Measurements from ENCODE around the gene AATK.

The AATK gene

DNA sequence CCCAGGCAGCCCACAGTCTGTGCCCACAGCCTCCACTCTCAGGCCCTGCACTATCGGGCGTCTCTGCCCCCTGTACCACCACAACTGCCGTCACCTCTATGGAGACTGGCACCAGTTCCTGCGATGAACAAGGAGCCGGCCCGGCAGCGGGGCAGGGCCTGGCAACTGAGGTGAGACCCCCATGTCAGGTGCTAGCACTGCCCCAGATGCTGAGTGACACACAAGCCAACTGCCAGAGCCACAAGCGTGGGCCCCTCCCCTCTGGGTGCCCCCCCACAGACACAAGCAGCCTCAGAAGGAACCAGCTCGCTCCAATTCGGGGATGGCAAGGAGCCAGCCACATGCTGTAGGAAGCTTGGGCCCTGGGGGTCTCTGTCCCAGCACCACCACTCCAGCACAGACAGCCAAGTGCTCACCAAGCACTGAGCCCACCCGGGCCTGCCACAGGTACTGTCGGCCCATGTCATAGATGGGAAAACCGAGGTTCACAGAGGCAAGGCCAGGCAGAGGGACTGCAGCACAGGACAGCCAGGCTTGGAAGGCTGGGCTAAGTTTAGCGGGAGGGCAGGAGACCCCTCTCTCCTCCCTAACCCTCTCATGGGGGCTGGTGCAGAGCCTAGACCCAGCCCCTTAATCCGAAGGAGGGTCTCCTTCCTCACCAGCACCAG is 2.2 kb downstream of the AATK start:
- no peaks in the 10 kb centered on the region for H3K36me3 ChIP-seq (ENCODE audit: insufficient read depth, low read length)
- H3K4me3 ChIP-seq (ENCODE audit: low read depth in 1 of 2, low read length in 2 of 2): no peak overlapping the region
- no peaks in the 10 kb centered on the region for H3K4me1 ChIP-seq (ENCODE audit: insufficient read depth, low read length)

GRCh38 chr17:81163051-81163695 is 2.8 kb downstream of the AATK start:
- H3K36me3 ChIP-seq (ENCODE audit: insufficient read depth, low read length): no peaks in the 10 kb centered on the region
- no peak overlapping the region for H3K9ac ChIP-seq (ENCODE audit: low read length)
- H3K27me3 ChIP-seq (ENCODE audit: control insufficient read depth in 1 of 2, insufficient read depth in 2 of 2, low read length in 2 of 2): peaks cover 0 to 25% of the 10 kb centered on the region in 2 donors
- H3K27ac ChIP-seq (ENCODE audit: low read depth, low read length): no peak overlapping the region
- H3K4me3 ChIP-seq (ENCODE audit: low read depth in 1 of 2, low read length in 2 of 2): no peak overlapping the region
- H3K4me1 ChIP-seq (ENCODE audit: insufficient read depth, low read length): no peaks in the 10 kb centered on the region
- no peaks in the 10 kb centered on the region for H3K9me3 ChIP-seq (ENCODE audit: low read length)

More for the DNA sequence above, 2.2 kb downstream of the AATK start:
- no peaks in the 10 kb centered on the region for H3K9me3 ChIP-seq (ENCODE audit: low read length)
- no peak overlapping the region for H3K27ac ChIP-seq (ENCODE audit: low read depth, low read length)
- H3K9ac ChIP-seq (ENCODE audit: low read length): no peak overlapping the region
- H3K27me3 ChIP-seq (ENCODE audit: control insufficient read depth in 1 of 2, insufficient read depth in 2 of 2, low read length in 2 of 2): peaks cover 0 to 25% of the 10 kb centered on the region in 2 donors

DNA sequence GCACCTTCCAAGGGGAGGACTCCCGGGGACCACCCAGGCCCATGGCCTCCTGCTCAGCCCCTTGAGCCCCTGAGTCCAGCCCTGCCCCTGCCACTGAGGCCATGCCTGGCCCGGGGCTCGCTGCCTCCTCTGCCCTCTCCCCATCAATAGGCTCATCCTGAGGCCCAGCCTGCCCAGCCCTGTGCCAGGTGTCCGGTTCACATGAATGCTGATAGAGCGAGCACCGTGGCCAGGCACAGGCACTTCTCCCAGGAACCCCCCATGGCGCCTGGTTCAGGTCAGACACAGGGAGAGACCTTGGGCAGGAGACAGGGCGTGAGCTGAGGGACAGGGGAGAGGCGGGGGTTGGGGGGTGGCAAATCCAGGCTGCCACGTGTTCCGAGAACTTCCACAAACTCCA is 3.5 kb downstream of the AATK start:
- Histone ChIP-seq H3K4me1 (ENCODE audit: insufficient read depth, low read length) (no peaks in the 10 kb centered on the region), H3K27ac (ENCODE audit: low read depth, low read length) (no peak overlapping the region), H3K36me3 (ENCODE audit: insufficient read depth, low read length) (no peaks in the 10 kb centered on the region), H3K27me3 (ENCODE audit: control insufficient read depth in 1 of 2, insufficient read depth in 2 of 2, low read length in 2 of 2) (peaks cover 0 to 20% of the 10 kb centered on the region in 2 donors), H3K4me3 (ENCODE audit: low read depth in 1 of 2, low read length in 2 of 2) (no peak overlapping the region), H3K9ac (ENCODE audit: low read length) (no peak overlapping the region), H3K9me3 (ENCODE audit: low read length) (no peaks in the 10 kb centered on the region)

- no peaks in the 10 kb centered on the region for H3K9me3 ChIP-seq (ENCODE audit: low read length)
- no peak overlapping the region for H3K4me3 ChIP-seq (ENCODE audit: low read depth in 1 of 2, low read length in 2 of 2)
- peaks cover 0 to 15% of the 10 kb centered on the region in 2 donors for H3K27me3 ChIP-seq (ENCODE audit: control insufficient read depth in 1 of 2, insufficient read depth in 2 of 2, low read length in 2 of 2)
- no peaks in the 10 kb centered on the region for H3K4me1 ChIP-seq (ENCODE audit: insufficient read depth, low read length)
- no peak overlapping the region for H3K9ac ChIP-seq (ENCODE audit: low read length)
- H3K36me3 ChIP-seq (ENCODE audit: insufficient read depth, low read length): no peaks in the 10 kb centered on the region
- no peak overlapping the region for H3K27ac ChIP-seq (ENCODE audit: low read depth, low read length)
Observed at GRCh38 chr17:81161972-81162371, 4.0 kb downstream of the AATK start.

- Histone ChIP-seq H3K9me3 (ENCODE audit: low read length) (no peaks in the 10 kb centered on the region), H3K27ac (ENCODE audit: low read depth, low read length) (no peak overlapping the region), H3K27me3 (ENCODE audit: control insufficient read depth in 1 of 2, insufficient read depth in 2 of 2, low read length in 2 of 2) (peaks cover 0 to 11% of the 10 kb centered on the region in 2 donors), H3K4me1 (ENCODE audit: insufficient read depth, low read length) (no peaks in the 10 kb centered on the region), H3K36me3 (ENCODE audit: insufficient read depth, low read length) (no peaks in the 10 kb centered on the region), H3K9ac (ENCODE audit: low read length) (no peak overlapping the region), H3K4me3 (ENCODE audit: low read depth in 1 of 2, low read length in 2 of 2) (no peak overlapping the region)
Observed at GRCh38 chr17:81161536-81161935, 4.5 kb downstream of the AATK start.

- no peak overlapping the region for H3K4me3 ChIP-seq (ENCODE audit: low read depth in 1 of 2, low read length in 2 of 2)
- H3K27me3 ChIP-seq (ENCODE audit: control insufficient read depth in 1 of 2, insufficient read depth in 2 of 2, low read length in 2 of 2): peaks cover 0 to 10% of the 10 kb centered on the region in 2 donors
- no peak overlapping the region for H3K9ac ChIP-seq (ENCODE audit: low read length)
- no peaks in the 10 kb centered on the region for H3K9me3 ChIP-seq (ENCODE audit: low read length)
- no peak overlapping the region for H3K27ac ChIP-seq (ENCODE audit: low read depth, low read length)
- no peaks in the 10 kb centered on the region for H3K4me1 ChIP-seq (ENCODE audit: insufficient read depth, low read length)
- H3K36me3 ChIP-seq (ENCODE audit: insufficient read depth, low read length): no peaks in the 10 kb centered on the region
Observed at GRCh38 chr17:81160747-81161453, 5.1 kb downstream of the AATK start.

DNA sequence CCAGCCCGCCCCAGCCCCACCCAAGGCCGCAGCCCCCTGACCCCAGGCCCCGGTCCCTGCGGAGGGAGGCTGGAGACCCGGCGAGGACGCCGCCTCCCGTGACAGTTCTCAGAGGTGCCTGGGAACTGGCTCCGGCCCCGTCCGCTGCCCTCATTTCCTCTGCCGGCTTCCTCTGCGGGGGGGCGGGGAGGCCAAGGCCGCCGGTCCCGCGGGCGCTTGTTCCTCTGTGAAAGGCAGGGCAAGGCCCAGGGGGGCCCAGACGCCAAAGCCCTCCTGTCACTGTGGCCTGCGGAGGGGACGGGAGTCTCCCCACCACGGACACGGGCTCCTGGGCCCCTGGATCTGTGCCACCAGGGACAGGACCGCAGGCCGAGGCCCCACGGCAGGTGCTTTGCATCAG is 5.7 kb downstream of the AATK start:
- no peak overlapping the region for H3K27ac ChIP-seq (ENCODE audit: low read depth, low read length)
- no peaks in the 10 kb centered on the region for H3K36me3 ChIP-seq (ENCODE audit: insufficient read depth, low read length)
- H3K9ac ChIP-seq (ENCODE audit: low read length): no peak overlapping the region
- no peaks in the 10 kb centered on the region for H3K4me1 ChIP-seq (ENCODE audit: insufficient read depth, low read length)
- peaks cover 0 to 5% of the 10 kb centered on the region in 2 donors for H3K27me3 ChIP-seq (ENCODE audit: control insufficient read depth in 1 of 2, insufficient read depth in 2 of 2, low read length in 2 of 2)
- H3K9me3 ChIP-seq (ENCODE audit: low read length): no peaks in the 10 kb centered on the region
- no peak overlapping the region for H3K4me3 ChIP-seq (ENCODE audit: low read depth in 1 of 2, low read length in 2 of 2)

- peaks cover 0 to 4% of the 10 kb centered on the region in 2 donors for H3K27me3 ChIP-seq (ENCODE audit: control insufficient read depth in 1 of 2, insufficient read depth in 2 of 2, low read length in 2 of 2)
- no peaks in the 10 kb centered on the region for H3K9me3 ChIP-seq (ENCODE audit: low read length)
- H3K4me3 ChIP-seq (ENCODE audit: low read depth in 1 of 2, low read length in 2 of 2): no peak overlapping the region
- no peak overlapping the region for H3K27ac ChIP-seq (ENCODE audit: low read depth, low read length)
- H3K4me1 ChIP-seq (ENCODE audit: insufficient read depth, low read length): no peaks in the 10 kb centered on the region
- H3K9ac ChIP-seq (ENCODE audit: low read length): no peak overlapping the region
- no peaks in the 10 kb centered on the region for H3K36me3 ChIP-seq (ENCODE audit: insufficient read depth, low read length)
Observed at GRCh38 chr17:81159611-81160265, 6.3 kb downstream of the AATK start.

- Histone ChIP-seq H3K9me3 (ENCODE audit: low read length) (no peaks in the 10 kb centered on the region), H3K9ac (ENCODE audit: low read length) (no peak overlapping the region), H3K27me3 (ENCODE audit: control insufficient read depth in 1 of 2, insufficient read depth in 2 of 2, low read length in 2 of 2) (peaks cover 0 to 4% of the 10 kb centered on the region in 2 donors), H3K4me3 (ENCODE audit: low read depth in 1 of 2, low read length in 2 of 2) (no peak overlapping the region), H3K36me3 (ENCODE audit: insufficient read depth, low read length) (no peaks in the 10 kb centered on the region), H3K4me1 (ENCODE audit: insufficient read depth, low read length) (no peaks in the 10 kb centered on the region), H3K27ac (ENCODE audit: low read depth, low read length) (no peak overlapping the region)
Observed at GRCh38 chr17:81158688-81159590, 7.1 kb downstream of the AATK start.

DNA sequence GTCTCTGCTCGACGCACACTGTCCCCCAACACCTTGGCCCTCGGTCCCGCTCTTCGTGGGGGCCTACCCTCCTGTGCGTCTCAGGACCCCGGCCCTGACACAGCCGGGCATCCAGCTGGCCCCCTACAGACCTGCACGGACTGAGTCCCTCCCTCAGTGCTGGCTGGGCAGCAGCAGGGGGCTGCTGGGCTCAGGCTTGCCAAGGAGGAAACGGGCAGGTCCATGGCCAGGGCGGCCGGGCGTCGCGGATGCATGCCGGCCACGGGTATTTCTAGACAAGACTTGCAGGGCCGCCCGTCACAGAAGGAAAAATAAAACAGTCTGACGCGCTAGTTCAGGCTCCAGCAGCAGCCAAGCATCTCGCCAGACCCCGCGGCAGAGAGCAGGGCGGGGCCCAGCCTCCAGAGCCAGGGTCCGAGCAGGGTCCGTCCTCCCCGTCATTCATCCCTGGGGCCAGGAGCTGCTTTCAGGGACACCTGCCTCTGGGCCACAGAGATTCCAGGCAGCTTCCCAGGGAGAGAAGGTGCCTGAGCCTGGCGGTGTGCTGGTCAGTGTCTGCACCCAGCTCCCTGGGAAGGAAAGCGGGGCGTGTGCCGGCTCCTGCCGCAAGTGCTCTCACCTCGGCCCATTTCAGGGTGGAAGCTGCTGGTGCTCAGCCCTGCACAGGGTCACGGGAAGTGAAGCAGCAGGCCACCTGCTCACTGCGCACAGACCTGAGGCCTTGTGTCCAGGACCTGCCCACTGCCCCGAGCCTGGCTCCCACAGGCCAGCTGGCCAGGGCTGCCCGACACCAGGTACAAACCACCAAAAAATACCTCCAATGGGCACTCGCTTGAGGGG is 8.0 kb downstream of the AATK start:
- H3K9ac ChIP-seq (ENCODE audit: low read length): no peak overlapping the region
- H3K4me3 ChIP-seq (ENCODE audit: low read depth in 1 of 2, low read length in 2 of 2): no peak overlapping the region
- no peaks in the 10 kb centered on the region for H3K9me3 ChIP-seq (ENCODE audit: low read length)
- no peak overlapping the region for H3K27ac ChIP-seq (ENCODE audit: low read depth, low read length)
- H3K27me3 ChIP-seq (ENCODE audit: control insufficient read depth in 1 of 2, insufficient read depth in 2 of 2, low read length in 2 of 2): no peaks in the 10 kb centered on the region
- H3K36me3 ChIP-seq (ENCODE audit: insufficient read depth, low read length): no peaks in the 10 kb centered on the region
- no peaks in the 10 kb centered on the region for H3K4me1 ChIP-seq (ENCODE audit: insufficient read depth, low read length)
